HUDEP-2 (cell line): ENCODE measurements around the gene LRRC27.

Experiments
- DNase-seq, 76 experiments: peaks; one replicate each; lab custom pipeline; 2025; ENCODE audit not compliant: unreplicated experiment in 76 of 76; lab: John Stamatoyannopoulos, UW

Gene LRRC27

DNA sequence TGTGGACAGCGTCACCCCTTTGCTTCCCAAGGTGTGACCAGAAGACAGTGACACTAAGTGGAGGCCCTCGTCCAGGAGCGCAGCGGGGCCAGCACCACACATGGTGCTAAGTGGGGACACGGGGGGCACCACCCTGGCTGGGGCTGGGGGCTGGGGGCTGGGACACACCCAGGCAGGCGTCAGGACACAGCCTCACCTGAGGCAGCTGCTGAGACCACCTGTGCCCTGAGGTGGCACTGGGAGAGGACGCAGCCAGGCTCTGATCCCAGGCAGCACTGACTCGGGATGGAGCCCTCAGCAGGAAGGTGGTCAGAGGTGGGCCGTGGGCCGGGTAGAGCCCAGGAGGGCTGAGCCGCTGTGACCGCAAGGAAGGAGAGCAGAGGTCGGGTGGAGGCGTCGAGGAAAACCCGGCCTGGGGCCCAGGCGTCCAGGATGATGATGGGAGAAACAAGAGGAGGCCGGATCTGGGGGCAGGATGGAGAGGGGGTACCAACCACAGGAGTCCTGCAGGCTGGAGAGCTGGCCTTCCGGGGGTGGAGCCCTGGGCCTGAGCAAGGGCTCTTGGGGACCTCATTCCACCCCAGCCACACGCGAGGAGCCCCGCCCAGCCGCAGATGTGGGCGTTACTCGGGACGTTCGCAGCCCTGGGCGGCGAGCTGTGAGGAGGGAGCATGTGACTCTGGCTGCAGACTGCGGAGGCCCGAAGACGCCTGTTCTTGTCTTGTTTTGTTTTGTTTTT is 22.5 kb downstream of the LRRC27 start:
- peak in 39 of 76 experiments; percentile 2 to 71 (median 40) for DNase-seq

DNA sequence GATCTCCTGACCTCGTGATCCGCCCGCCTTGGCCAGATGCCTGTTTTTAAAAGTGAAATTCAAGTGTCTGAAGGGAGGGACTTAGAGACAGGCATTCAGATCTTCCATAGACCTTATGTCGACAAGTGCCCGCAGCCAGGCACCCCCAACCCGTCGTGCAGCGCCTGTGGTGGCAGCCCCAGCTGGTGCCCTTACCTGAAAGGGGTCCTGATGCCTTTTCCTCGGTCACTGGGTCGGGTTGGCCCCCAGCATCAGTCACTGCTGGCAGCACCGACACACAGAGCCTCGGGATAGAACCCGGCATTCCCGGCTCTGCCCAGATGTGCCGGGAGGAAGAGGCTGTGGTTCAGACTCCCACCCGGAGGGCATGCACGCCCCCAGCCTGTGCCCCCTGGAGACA is 23.3 kb downstream of the LRRC27 start:
- DNase-seq = no peak

DNA sequence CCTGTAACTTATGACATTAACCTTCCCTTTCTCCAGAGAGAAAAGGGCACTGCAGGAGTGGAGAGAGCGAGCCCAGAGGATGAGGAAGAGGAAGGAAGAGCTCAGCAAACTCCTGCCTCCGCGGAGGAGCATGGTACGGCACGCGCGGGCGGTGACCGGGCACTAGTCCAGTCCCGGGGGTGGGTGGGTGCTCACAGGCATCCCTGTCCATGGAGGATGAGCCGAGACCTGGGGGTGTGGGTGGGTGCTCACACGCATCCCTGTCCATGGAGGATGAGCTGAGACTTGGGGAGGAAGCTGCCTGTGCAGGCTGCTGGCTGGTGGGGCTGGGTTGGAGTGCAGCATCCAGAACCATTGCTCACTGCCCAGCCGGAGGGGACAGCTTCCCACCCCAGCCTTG is 23.8 kb downstream of the LRRC27 start:
- DNase-seq = no peak

DNA sequence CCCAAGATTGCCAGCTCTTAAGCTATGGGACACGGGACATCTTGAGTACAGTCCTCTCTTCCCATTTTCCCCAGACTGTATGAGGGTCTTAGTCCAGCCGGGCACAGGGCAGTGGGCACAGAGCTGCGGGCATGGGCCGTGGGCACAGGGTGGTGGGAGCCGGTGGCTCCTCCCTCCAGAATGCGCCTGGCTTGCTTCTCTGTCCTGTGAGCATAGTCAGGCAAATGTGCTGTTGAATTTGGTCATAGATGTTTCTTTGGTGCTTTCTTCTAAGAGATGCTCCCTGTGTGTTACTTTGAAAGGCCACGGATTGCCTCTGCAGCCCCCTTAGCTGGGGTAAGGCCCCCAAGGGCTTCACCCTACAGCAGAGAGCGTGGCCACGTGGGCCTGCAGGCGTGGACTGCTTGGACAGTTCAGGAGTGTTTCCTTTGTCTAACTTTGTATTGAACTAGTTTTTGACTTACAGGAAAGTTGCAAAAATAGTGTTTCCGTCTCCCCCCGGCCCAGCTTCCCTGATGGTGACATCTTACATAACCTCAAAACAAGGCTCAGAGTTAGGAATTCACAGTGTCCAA is 24.7 kb downstream of the LRRC27 start:
- no peak for DNase-seq

DNA sequence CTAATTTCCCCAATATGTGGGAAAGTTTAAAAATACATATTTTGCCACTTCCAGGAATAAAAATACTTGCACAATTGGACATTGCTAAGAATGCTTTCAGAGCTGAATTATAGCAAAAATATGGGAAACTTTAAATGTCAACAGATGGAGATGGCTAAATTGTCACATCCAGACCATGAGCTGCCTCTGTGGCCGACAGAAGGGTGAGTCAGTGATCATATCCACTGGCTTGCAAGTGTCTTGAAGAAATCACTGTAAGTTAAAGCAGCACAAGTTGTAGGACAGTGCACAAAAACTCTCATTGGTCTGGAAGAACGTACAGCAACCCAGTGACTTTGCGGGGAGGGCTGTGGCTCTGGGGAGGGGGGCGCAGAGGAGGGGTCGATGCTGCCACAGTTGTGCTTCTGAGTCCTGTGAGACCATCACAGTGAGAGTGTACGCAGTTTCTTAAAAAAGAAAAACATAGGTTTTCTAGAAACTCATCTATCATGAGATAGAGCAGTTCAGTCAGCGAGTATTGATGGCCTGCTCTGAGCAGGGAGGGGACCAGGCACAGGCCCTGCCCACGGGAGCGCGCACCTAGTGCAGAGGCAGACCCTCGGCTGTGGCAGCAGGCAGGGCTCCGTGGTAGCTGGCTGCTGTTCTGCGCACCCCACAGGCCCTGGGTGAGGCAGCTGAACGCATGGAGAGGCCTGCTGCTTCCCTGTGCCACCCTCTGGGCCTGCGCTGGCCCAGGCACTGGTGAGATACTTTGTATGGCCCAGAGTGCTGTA is 25.5 kb downstream of the LRRC27 start:
- DNase-seq = no peak

DNA sequence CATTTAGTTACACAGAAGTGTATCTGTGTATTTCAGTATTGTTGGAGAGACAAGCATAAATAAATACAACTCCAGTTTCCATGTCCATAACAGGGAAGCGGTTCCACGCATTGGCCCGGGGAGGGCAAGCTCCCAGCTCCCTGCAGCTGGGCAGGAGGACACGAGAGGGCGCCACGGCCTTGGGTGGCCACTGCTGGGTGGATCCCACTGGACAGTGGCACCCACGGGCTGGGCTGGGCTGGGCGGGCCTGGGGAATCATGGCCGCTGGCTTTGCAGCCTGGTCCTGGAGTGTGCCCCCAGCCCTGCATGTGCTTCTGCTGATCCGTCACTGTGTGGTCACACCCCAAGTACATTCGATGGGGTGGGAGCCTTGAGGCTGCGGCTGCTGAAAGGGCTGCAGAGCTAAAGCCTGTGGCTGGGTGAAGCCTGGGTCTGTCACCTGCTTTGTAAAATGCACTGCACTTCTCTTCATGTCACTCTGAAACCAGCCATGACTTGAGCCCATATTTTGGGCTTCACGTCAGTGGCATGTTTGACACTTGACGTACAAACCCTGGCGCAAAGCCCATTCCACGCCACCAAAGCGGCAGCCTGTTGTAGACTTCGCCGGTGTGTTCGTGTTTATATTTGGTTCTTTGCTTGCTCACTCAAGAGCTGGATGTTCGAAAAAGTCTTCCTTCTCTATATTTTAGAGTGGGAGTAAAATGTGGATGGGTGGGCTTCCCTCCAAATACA is 27.5 kb downstream of the LRRC27 start:
- DNase-seq = no peak

DNA sequence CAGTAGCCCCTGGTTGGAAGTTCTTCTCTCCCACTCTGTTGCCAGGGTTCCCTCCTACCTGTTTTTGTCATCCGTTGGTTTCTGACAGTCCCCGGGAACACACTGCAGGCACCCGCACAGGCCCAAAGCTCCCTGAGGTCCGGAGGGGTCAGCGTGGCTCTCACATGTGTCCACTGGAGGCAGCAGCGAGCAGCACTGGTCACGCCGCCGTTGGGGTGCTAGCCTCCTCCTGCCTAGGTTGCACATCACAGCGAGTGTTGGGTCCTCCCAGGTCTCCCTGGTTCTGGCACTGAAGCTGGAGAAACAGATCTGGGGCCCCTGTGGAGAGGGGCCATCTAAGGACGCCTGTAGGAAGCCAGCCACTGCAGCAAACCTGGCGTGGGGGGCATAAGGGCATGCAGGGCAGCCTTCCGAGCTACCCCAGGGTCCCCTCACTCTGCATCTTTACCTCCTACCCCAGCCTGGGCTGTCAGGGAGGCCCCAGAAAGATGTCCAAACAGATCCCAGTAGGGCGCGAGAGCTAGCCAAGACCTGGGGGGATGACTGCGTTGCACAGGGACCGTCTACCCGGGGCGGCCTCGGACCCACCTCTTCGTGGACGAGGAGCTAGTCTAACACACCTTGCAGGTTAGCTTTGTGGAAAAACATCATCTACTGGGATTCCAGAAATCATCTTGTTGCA is 28.9 kb downstream of the LRRC27 start:
- peak in 15 of 76 experiments; percentile 4 to 37 (median 15) for DNase-seq

DNA sequence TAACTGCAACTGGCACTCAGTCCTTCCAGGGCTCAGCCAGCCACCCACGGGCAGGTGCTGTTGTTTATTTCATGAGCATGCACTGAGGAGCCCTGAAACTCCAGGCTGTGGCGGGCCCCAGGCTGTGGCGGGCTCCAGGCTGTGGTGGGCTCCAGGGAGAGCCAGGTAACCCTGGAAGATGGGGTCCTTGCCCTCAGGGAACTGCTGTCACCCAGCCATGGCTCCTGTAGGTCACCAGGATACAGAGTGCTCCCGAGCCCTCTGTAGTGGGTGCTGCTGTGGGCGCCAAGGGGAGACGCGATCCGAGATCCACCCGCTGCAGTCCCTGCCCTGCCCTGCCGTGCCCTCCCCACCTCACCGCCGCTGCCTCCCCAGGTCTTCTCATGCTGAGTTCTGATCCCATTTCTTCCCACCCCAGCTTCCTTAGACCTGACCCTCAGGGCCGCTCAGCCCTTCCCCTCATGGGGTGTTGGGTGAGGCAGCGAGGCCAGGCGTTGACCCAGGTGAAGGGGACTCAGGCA is 29.6 kb downstream of the LRRC27 start:
- DNase-seq = no peak

DNA sequence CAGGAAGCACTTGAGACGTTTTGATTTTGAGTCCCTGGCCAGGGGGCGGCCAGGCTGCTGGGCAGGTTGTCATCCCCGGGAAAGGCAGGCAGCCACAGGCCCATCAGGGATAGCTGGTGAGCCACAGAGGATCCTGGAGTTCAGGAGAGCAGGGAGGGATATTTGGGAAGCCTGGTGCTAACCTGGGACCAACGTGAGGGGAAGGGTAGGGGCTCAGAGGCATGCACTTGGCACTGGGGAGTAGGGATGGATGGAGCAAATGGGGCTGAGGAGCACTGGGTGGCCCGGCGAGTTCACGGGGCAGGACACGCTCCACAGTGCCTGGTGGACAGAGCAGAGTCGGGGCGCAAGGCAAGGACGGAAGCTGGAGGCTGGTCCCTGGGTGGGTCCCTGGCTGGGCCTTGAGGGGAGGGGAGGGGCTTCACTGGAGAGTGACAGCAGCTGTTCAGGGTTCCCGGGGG is 30.2 kb downstream of the LRRC27 start:
- DNase-seq = no peak

DNA sequence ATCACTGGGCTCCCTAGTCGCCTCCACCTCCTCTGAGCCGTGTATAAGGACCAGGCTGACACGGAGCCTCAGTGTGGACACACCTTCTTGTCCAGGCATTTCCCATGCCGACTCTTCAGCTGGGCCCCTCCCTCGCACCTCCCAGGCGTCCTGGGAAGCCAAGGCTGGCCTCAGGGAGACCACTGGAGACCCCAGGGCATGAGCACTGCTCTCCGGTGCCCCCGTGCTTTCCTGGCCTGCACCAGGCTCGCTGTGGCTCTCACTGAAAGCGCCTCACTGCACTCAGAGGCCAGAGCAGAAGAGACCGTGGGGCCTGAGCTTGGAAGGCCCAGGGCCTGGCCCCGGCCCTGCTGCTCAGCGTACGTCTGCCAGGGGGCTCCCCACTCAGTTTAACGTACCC is 31.4 kb downstream of the LRRC27 start:
- no peak for DNase-seq

DNA sequence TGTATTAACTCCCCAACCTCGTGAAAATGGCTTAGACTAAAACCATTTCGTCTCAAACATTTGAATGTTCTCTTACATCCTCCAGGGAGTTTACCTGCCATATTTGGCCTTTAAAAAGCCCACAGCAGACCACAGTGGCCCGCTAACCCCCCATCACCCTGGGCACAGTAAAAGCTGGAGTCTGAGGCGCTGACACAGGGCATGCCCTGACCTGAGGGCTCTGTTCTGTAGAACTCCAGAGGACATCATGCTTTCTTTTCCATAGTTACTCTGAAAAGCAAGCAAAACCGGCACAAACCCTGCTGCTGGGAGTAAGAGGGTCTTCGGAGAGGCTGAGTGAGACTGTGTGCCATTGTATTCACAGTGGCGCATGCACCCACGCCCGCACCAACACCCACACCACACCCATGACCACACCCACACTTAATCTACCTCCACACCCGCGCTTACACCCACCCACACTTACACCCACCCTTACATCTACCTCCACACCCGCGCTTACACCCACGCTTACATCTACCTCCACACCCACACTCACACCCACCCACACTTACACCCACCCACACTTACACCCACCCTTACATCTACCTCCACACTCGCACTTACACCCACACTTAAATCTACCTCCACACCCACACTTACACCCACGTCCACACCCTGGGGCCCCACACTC is 32.1 kb downstream of the LRRC27 start:
- no peak for DNase-seq

DNA sequence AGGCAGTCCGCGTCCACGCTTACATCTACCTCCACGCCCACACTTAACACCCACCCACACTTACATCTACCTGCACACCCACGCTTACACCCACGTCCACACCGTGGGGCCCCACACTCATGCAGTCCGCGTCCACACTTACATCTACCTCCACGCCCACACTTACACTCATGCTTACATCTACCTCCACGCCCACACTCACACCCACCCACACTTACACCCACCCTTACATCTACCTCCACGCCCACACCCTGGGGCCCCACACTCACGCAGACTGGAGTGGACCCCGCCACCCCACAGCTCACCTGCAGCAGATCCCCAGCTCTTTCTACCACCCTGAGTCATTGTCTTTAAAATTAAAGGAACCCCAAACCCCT is 32.6 kb downstream of the LRRC27 start:
- DNase-seq = no peak

DNA sequence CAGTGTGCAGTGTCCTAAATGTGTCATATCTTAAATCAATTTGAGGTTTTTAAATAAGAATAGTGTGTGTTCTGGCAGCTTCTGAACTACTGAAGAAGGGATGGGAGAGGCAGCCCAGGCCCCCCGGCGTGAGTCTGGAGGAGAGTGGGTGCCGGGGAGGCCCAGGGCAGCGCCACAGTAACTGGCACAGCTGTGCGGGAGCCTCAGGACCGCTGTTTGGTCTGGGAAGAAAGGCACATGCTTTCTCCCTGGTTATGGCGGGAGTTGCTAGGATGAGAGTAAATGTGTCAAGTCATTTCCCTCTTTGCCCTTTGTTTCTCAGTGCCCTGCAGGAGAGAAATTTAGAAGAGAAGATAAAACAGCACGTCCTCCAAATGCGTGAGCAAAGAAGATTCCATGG is 33.1 kb downstream of the LRRC27 start:
- DNase-seq = no peak

DNA sequence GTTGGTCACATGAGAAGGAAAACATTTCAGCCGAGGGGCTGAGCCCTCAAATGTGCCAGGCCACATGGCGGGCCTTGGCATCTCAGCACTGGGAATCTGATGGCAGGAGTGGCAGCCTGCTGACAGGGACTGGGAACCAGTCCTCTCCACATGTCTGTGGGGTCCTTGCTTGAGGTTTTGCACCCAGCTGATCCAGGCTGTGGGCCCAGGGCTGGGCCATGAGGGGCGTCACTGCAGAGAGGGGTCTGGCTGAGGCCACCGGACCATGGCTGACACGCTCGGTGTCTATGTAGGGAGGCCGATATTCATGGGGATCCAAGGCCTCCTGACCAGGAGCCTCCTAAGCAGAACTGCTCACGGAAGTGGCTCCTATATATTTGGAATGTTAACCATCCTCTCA is 34.0 kb downstream of the LRRC27 start:
- no peak for DNase-seq

DNA sequence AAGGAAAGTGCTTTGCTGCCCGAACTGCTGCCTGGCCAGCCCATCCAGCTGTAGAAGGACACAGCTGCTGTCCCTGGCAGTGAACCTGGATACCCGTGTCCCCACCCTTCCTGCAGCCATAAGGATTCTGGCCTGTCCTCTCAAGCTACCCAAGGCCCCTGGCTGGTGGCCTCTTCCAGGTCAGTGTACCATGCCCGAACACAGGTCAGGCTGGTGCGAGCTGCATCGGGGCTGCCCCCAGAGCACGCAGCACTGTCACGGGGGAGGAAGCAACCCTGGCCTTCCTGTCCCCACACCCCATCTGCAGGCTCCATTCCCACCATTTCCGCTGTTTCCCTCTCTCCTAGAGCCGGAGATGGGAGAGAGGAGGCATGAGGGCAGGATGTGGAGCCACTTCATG is 34.5 kb downstream of the LRRC27 start:
- DNase-seq = no peak

DNA sequence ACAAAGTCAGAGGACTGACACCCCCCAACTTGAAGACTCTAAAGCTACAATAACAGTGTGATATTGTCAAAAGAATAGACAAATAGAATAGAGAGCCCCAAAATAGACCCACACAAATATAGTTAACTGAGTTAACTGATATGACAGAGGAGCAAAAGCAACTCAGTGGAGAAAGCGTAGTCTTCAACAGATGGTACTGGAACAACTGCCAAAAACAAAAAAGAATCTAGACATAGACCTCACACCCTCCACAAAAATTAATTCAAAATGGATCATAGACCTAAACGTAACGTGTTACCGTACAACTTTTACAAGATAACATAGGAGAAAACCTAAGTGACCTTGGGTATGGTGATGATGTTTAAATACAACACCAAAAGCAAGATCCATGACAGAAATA is 36.4 kb downstream of the LRRC27 start:
- DNase-seq = no peak

DNA sequence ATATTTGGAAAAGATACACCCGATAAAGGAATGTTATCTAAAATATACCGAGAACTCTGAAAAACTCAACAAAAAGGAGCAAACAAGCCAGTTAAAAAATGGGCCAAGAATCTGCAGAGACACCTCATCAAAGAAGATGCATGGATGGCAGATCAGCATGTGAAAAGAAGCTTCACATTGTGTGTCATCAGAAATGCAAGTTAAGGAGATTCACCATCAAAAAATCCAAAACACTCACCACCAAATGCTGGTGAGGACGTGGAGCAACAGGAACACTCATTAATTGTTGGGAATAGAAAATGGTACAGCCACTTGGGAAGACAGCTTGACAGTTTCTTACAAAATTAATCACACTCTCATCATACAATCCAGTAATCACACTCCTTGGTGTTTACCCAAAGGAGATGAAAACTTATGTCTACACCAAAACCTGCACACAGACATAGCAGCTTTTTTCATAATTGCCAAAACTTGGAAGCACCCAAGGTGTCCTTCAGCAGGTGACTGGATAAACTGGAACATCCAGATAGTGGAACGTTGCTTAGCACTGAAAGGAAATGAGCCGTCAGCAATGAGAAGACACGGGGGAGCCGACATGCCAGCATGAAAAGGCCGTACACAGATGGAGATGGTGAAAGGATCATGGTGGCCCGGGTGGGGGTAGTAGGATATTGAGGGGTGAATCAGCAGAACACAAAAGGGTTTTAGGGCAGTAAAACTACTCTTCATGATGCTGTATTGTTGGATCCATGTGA is 37.1 kb downstream of the LRRC27 start:
- no peak for DNase-seq

DNA sequence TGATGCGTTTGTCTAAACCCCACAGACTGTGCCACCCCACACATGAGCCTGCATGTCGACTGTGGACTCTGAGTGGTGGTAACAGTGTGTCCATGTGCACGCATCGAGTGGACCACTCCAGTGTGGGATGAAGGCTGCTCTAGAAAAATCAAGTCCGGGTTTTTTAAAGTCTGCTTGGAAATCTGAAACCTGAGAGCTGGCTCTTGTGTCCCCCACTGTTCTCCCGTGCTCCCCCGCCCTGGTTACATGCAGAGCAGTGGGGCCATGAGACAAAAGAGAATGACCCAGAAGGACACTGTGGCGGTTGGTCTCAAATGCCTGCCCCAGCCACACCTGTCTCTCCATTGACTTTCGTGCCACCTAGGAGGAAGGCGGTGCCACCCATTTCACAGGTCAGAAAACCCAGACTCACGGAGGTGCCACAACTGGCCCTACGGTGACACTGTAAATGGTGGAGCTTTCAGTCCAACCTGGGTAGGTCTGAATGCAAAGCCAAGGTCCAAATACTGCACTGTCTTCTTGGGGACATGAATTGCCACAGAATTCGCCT is 37.7 kb downstream of the LRRC27 start:
- no peak for DNase-seq
